ENCODE data around the gene PYGB. TPM values are rescaled to one million over a fixed set of nuclear protein-coding genes. Genes with fewer than 3 reads are reported as not detected.

The PYGB gene
- 126 and 142 TPM in 2 replicates for total RNA-seq

GRCh38 chr20:25247956-25248785, at the start of gene PYGB:
Gene PYGB, plus strand, starts transcription at chr20:25248085. Its CDS starts 94 bp downstream, at chr20:25248179.

Other genes with a start within 250 kb of the PYGB start
- 1.3 and 2.6 TPM in 2 replicates for gene ACSS1, start 189.9 kb upstream of the PYGB start, total RNA-seq
- not detected in 2 replicates for gene VSX1, start 165.9 kb upstream of the PYGB start, total RNA-seq
- gene ENTPD6, start 52.4 kb upstream of the PYGB start, total RNA-seq = 68.9 and 86.0 TPM in 2 replicates
- 54.9 and 66.0 TPM in 2 replicates for gene ABHD12, start 142.8 kb downstream of the PYGB start, total RNA-seq
- gene GINS1, start 159.6 kb downstream of the PYGB start, total RNA-seq = 1.3 and 9.6 TPM in 2 replicates

Data from smooth muscle cell of trachea (primary cell).